WTC11 (cell line): Measurements from ENCODE around the gene TAGLN3. TPM values are rescaled to one million over a fixed set of nuclear protein-coding genes. Genes with fewer than 3 reads are reported as not detected.
A peak's percentile ranks its signal among the peaks of the same experiment; 100 is the strongest.

Experiments
- CBFB ChIP-seq: sonication (generic); formaldehyde crosslinking; IDR thresholded peaks from 2 replicates; pipeline ENCODE4 v1.8.1; 2022; ENCODE audit warnings: mild to moderate bottlenecking, low read depth, missing genetic modification reagents
- CREM ChIP-seq: sonication (generic); formaldehyde crosslinking; IDR thresholded peaks from 2 replicates; pipeline ENCODE4 v1.8.1; 2022; ENCODE audit warnings: mild to moderate bottlenecking, missing genetic modification reagents, moderate library complexity
- ETV6 ChIP-seq: sonication (generic); formaldehyde crosslinking; IDR thresholded peaks from 2 replicates; pipeline ENCODE4 v1.8.1; 2022; ENCODE audit warnings: mild to moderate bottlenecking, missing genetic modification reagents
- FOXK1 ChIP-seq: sonication (generic); formaldehyde crosslinking; IDR thresholded peaks from 2 replicates; pipeline ENCODE4 v1.8.0; 2022; ENCODE audit warnings: mild to moderate bottlenecking, moderate library complexity, missing genetic modification reagents
- FOXP1 ChIP-seq: sonication (generic); formaldehyde crosslinking; IDR thresholded peaks from 2 replicates; pipeline ENCODE4 v1.8.0; 2022; ENCODE audit warnings: missing genetic modification reagents, mild to moderate bottlenecking, moderate library complexity, borderline replicate concordance
- MYBL2 ChIP-seq: sonication (generic); formaldehyde crosslinking; IDR thresholded peaks from 2 replicates; pipeline ENCODE4 v1.8.1; 2023; ENCODE audit warnings: mild to moderate bottlenecking, moderate library complexity, missing genetic modification reagents
- SMAD3 ChIP-seq: sonication (generic); formaldehyde crosslinking; IDR thresholded peaks from 2 replicates; pipeline ENCODE4 v1.8.0; 2022; ENCODE audit warnings: missing genetic modification reagents, mild to moderate bottlenecking, borderline replicate concordance
- SP1 ChIP-seq: sonication (generic); formaldehyde crosslinking; conservative IDR thresholded peaks from 2 replicates; pipeline ENCODE4 v1.8.1; 2022; ENCODE audit warnings: missing genetic modification reagents
- TP53 ChIP-seq: sonication (generic); formaldehyde crosslinking; IDR thresholded peaks from 2 replicates; pipeline ENCODE4 v1.8.1; 2023; ENCODE audit warnings: mild to moderate bottlenecking, missing genetic modification reagents
- ZBTB21 ChIP-seq: sonication (generic); formaldehyde crosslinking; IDR thresholded peaks from 2 replicates; pipeline ENCODE4 v1.8.1; 2023; ENCODE audit warnings: mild to moderate bottlenecking, missing genetic modification reagents, borderline replicate concordance
- ZNF138 ChIP-seq: sonication (generic); formaldehyde crosslinking; conservative IDR thresholded peaks from 2 replicates; pipeline ENCODE4 v1.8.1; 2022; ENCODE audit warnings: mild to moderate bottlenecking, moderate library complexity, missing genetic modification reagents
- ZNF396 ChIP-seq: fragments of 250-450 bp; sonication (Bioruptor Pico); IDR thresholded peaks from 2 replicates; pipeline ENCODE4 v1.8.0; 2021; ENCODE audit warnings: mild to moderate bottlenecking, moderate library complexity, borderline replicate concordance
- ZNF416 ChIP-seq: fragments of 250-450 bp; sonication (Bioruptor Pico); IDR thresholded peaks from 2 replicates; pipeline ENCODE4 v1.9.0; 2021; ENCODE audit warnings: mild to moderate bottlenecking, inconsistent platforms
- total RNA-seq: library from RNA; stranded (reverse); gene quantifications from 3 replicates; pipeline ENCODE4 v1.2.3, GENCODE V29; 2021
- TF ChIP-seq, protein P1 (sequence below): sonication (generic); formaldehyde crosslinking; IDR thresholded peaks from 2 replicates; pipeline ENCODE4 v1.8.1; 2022; ENCODE audit warnings: low read depth, missing genetic modification reagents, borderline replicate concordance
- TF ChIP-seq, protein P2 (sequence below): sonication (generic); formaldehyde crosslinking; IDR thresholded peaks from 2 replicates; pipeline ENCODE4 v1.8.0; 2022; ENCODE audit warnings: mild to moderate bottlenecking, missing genetic modification reagents
- TF ChIP-seq, protein P3 (sequence below): sonication (generic); formaldehyde crosslinking; IDR thresholded peaks from 2 replicates; pipeline ENCODE4 v1.8.0; 2022; ENCODE audit warnings: mild to moderate bottlenecking, missing genetic modification reagents
- TF ChIP-seq, protein P4 (sequence below): sonication (generic); formaldehyde crosslinking; IDR thresholded peaks from 2 replicates; pipeline ENCODE4 v1.8.0; 2022; ENCODE audit warnings: mild to moderate bottlenecking, missing genetic modification reagents
- TF ChIP-seq, protein P5 (sequence below): sonication (generic); formaldehyde crosslinking; IDR thresholded peaks from 2 replicates; pipeline ENCODE4 v1.8.1; 2022; ENCODE audit warnings: missing genetic modification reagents, borderline replicate concordance
- TF ChIP-seq, protein P6 (sequence below): fragments of 250-450 bp; sonication (Bioruptor Pico); conservative IDR thresholded peaks from 2 replicates; pipeline ENCODE4 v1.9.0; 2021; ENCODE audit warnings: mild to moderate bottlenecking
- TF ChIP-seq, protein P7 (sequence below): sonication (generic); formaldehyde crosslinking; IDR thresholded peaks from 2 replicates; pipeline ENCODE4 v1.8.0; 2023; ENCODE audit warnings: mild to moderate bottlenecking, missing genetic modification reagents

TAGLN3 gene
- total RNA-seq, 1 experiment from 2014 or later: 2.8 TPM

DNA sequence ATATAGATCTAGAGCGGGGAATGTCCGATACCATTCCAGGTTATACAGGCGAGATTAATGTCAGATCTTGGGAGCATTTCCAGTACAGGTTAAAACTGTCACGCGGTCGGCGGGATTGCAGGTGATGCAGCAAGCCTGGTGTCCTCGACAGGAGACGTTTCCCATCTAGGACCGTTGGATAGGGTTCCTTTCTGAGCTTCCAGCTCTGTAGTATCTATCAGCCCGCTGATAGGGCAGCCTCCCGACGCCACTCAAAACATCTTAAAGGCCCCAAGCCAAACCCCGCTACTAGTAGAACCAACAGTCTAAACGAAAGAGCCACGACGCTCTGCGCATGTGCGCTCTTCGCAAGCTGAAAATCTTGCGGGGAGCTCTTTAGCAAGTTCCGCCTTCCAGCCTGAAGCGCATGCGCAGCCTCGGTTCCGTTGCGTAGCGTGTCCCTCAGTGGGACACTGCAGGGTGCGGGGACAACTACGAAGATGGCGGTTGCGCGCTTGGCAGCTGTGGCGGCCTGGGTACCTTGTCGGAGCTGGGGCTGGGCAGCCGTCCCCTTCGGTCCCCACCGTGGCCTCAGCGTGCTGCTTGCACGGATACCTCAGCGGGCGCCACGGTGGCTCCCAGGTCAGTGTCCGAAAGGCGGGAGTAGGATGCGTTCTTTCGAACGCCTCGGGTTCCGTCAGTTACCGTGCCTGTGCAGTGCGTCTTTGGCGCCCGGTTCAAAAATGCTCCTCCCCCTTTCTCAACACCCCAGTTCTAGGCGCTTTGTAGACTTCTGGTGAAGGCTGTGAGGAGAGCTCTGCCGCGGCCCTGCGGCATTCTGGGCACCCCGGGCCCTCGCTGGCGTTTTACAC is 19.9 kb upstream of the TAGLN3 start, which contains the start of gene ABHD10 (continued):
- TF ChIP-seq MYBL2 (CRISPR knock-in tag) (peak; percentile 82; the same call in 1 of the 2 replicates), FOXK1 (CRISPR knock-in tag) (peak; percentile 83), SP1 (CRISPR knock-in tag) (peak; percentile 55), ZNF138 (CRISPR knock-in tag) (peak; percentile 56; the same call in 1 of the 2 replicates), ZNF396 (no peak), TP53 (peak; percentile 78; the same call in 1 of the 2 replicates), ETV6 (CRISPR knock-in tag) (peak; percentile 69; the same call in 1 of the 2 replicates), SMAD3 (CRISPR knock-in tag) (peak; percentile 81; the same call in 1 of the 2 replicates), ZNF416 (CRISPR knock-in tag) (peak; percentile 46; the same call in 1 of the 2 replicates), CBFB (CRISPR knock-in tag) (0 out of 2 replicates have a peak, but pooled peaks have one; percentile 50), CREM (CRISPR knock-in tag) (peak; percentile 70; the same call in 1 of the 2 replicates), FOXP1 (CRISPR knock-in tag) (peak; percentile 75; the same call in 1 of the 2 replicates), ZBTB21 (peak; percentile 51; the same call in 1 of the 2 replicates)
- TF ChIP-seq, protein P1, sequence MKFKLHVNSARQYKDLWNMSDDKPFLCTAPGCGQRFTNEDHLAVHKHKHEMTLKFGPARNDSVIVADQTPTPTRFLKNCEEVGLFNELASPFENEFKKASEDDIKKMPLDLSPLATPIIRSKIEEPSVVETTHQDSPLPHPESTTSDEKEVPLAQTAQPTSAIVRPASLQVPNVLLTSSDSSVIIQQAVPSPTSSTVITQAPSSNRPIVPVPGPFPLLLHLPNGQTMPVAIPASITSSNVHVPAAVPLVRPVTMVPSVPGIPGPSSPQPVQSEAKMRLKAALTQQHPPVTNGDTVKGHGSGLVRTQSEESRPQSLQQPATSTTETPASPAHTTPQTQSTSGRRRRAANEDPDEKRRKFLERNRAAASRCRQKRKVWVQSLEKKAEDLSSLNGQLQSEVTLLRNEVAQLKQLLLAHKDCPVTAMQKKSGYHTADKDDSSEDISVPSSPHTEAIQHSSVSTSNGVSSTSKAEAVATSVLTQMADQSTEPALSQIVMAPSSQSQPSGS (CRISPR knock-in tag): no peak
- TF ChIP-seq, protein P2, sequence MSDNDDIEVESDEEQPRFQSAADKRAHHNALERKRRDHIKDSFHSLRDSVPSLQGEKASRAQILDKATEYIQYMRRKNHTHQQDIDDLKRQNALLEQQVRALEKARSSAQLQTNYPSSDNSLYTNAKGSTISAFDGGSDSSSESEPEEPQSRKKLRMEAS (CRISPR knock-in tag): peak; percentile 94
- TF ChIP-seq, protein P3, sequence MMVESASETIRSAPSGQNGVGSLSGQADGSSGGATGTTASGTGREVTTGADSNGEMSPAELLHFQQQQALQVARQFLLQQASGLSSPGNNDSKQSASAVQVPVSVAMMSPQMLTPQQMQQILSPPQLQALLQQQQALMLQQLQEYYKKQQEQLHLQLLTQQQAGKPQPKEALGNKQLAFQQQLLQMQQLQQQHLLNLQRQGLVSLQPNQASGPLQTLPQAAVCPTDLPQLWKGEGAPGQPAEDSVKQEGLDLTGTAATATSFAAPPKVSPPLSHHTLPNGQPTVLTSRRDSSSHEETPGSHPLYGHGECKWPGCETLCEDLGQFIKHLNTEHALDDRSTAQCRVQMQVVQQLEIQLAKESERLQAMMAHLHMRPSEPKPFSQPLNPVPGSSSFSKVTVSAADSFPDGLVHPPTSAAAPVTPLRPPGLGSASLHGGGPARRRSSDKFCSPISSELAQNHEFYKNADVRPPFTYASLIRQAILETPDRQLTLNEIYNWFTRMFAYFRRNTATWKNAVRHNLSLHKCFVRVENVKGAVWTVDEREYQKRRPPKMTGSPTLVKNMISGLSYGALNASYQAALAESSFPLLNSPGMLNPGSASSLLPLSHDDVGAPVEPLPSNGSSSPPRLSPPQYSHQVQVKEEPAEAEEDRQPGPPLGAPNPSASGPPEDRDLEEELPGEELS (CRISPR knock-in tag): peak; percentile 89; the same call in 1 of the 2 replicates
- TF ChIP-seq, protein P4, sequence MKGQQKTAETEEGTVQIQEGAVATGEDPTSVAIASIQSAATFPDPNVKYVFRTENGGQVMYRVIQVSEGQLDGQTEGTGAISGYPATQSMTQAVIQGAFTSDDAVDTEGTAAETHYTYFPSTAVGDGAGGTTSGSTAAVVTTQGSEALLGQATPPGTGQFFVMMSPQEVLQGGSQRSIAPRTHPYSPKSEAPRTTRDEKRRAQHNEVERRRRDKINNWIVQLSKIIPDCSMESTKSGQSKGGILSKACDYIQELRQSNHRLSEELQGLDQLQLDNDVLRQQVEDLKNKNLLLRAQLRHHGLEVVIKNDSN (CRISPR knock-in tag): peak; percentile 35; the same call in 1 of the 2 replicates
- TF ChIP-seq, protein P5, sequence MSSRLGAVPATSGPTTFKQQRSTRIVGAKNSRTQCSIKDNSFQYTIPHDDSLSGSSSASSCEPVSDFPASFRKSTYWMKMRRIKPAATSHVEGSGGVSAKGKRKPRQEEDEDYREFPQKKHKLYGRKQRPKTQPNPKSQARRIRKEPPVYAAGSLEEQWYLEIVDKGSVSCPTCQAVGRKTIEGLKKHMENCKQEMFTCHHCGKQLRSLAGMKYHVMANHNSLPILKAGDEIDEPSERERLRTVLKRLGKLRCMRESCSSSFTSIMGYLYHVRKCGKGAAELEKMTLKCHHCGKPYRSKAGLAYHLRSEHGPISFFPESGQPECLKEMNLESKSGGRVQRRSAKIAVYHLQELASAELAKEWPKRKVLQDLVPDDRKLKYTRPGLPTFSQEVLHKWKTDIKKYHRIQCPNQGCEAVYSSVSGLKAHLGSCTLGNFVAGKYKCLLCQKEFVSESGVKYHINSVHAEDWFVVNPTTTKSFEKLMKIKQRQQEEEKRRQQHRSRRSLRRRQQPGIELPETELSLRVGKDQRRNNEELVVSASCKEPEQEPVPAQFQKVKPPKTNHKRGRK (CRISPR knock-in tag): no peak
- TF ChIP-seq, protein P6, sequence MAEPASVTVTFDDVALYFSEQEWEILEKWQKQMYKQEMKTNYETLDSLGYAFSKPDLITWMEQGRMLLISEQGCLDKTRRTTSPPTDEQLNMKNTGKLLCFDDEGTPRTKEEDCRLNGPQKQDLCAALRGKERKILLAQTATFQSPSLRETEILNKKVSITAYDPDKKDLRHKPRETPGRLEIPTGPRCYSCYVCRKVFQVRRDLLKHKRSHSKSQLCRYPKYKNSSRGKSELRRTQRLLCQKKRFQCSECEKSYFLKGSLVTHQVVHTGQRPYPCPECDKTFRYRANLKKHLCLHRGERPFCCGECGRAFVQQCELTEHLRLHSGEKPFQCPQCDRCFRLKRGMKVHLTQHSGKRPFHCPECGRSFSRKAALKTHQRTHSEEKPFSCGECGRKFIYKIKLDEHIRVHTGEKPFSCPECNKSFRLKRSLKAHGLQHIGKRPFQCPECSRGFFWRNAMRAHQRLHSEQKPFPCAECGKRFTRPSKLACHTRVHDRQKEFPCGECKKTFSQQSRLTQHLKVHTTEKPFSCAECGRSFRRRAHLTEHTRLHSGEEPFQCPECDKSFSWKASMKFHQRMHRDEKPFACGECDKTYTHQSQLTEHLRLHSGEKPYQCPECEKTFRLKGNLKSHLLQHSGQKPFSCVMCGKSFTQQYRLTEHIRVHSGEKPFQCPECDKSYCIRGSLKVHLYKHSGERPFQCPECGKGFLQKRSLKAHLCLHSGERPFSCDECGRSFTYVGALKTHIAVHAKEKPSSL (CRISPR knock-in tag): no peak
- TF ChIP-seq, protein P7, sequence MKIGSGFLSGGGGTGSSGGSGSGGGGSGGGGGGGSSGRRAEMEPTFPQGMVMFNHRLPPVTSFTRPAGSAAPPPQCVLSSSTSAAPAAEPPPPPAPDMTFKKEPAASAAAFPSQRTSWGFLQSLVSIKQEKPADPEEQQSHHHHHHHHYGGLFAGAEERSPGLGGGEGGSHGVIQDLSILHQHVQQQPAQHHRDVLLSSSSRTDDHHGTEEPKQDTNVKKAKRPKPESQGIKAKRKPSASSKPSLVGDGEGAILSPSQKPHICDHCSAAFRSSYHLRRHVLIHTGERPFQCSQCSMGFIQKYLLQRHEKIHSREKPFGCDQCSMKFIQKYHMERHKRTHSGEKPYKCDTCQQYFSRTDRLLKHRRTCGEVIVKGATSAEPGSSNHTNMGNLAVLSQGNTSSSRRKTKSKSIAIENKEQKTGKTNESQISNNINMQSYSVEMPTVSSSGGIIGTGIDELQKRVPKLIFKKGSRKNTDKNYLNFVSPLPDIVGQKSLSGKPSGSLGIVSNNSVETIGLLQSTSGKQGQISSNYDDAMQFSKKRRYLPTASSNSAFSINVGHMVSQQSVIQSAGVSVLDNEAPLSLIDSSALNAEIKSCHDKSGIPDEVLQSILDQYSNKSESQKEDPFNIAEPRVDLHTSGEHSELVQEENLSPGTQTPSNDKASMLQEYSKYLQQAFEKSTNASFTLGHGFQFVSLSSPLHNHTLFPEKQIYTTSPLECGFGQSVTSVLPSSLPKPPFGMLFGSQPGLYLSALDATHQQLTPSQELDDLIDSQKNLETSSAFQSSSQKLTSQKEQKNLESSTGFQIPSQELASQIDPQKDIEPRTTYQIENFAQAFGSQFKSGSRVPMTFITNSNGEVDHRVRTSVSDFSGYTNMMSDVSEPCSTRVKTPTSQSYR: peak; percentile 56; the same call in 1 of the 2 replicates
